Pancreas (tissue), 10 donors: ENCODE results near the gene ITPK1. TPM values are rescaled to one million over a fixed set of nuclear protein-coding genes. Genes with fewer than 3 reads are reported as not detected.

ENCODE experiments used
- ATAC-seq, 4 donors: fragments of 200-7000 bp; cut with Tn5 transposase; one replicate each; pipeline versions ENCODE4 v1.8.0 to v1.9.1; 2020; ENCODE audit warnings: mild to moderate bottlenecking in 4 of 4, moderate library complexity in 4 of 4
- DNase-seq, 6 donors: peaks; one replicate each; pipeline ENCODE4 v3.0.0-alpha.2; 2020
- FAIRE-seq: peaks from 2 replicates; lab custom pipeline; 2012; peaks lifted over from hg19 to GRCh38; lab: Jason Lieb, UNC
- H3K27ac ChIP-seq, 4 donors: fragments of 200-600 bp; sonication (generic); 1 replicate in 3 of 4; 2 replicates in 1 of 4; pipeline versions ENCODE4 v1.5.0 to v1.8.0; 2020
- H3K27me3 ChIP-seq, 4 donors: fragments of 200-600 bp; one replicate each; pipeline ENCODE4 v1.8.0; 2021
- H3K36me3 ChIP-seq, 3 donors: fragments of 200-600 bp; sonication (generic) in 1 of 3; one replicate each; pipeline versions ENCODE4 v1.5.0 to v1.8.0; 2020 to 2021
- H3K4me1 ChIP-seq, 3 donors: fragments of 200-600 bp; one replicate each; pipeline ENCODE4 v1.8.0; 2021
- H3K4me3 ChIP-seq, 4 donors: fragments of 200-600 bp; sonication (generic) in 2 of 4; one replicate each; pipeline versions ENCODE4 v1.5.0 to v1.8.0; 2020 to 2021
- H3K9me3 ChIP-seq, 4 donors: fragments of 200-600 bp; one replicate each; pipeline ENCODE4 v1.8.0; 2021
- WGBS, 2 donors: extraction: QIAGEN DNeasy Blood & Tissue Kit; methylation state at CpG; one replicate each; pipeline ENCODE4 v1.1.7; 2013; 5-methylcytosine and 5-hydroxymethylcytosine counted together
- intact Hi-C, 3 donors: fragments of 100-400 bp; cut with DNase I; formaldehyde crosslinking; loops; one replicate each; pipeline versions ENCODE4 v1.11.1 to v1.14.2; 2022
- polyA plus RNA-seq, 2 donors: library from polyadenylated mRNA; stranded (reverse); fragments of 200-250 nt; gene quantifications; one replicate each; pipeline ENCODE4 v1.2.3, GENCODE V29; 2013
- total RNA-seq, 6 donors: library from RNA; stranded (reverse); fragmentation: NEBNext Ultra II Directional in 4 of 6; extraction: Animal tissue kit (Norgen Biotek cat#: 25700) in 4 of 6; gene quantifications; one replicate each; pipeline versions ENCODE4 v1.2.1 to v1.2.4, GENCODE V29; 2021 to 2023
- TF ChIP-seq, protein P1 (sequence below), 4 donors: fragments of 200-600 bp; sonication (generic) in 3 of 4; IDR thresholded peaks; one replicate each; pipeline versions ENCODE4 v1.5.0 to v1.8.0; 2021; ENCODE audit warnings: antibody characterized with exemption in 4 of 4
- donor health status: healthy with polysubstance abuse.
- donor health status: DM: no; HTN: no; CAD: no; lungs with moderate emphysema.
- donor health status: DM: no; HTN: no; CAD: no.
- donor health status: control.
- donor health status: control.
- donor health status: Bipolar disorder and iron deficiency.
- donor health status: DM: yes; HTN: yes; CAD: no.
- donor health status: DM: no; HTN: no; CAD: no.
- donor health status: DM: no; HTN: no; CAD: no.
- donor health status: DM: yes; HTN: yes; CAD: no.

The ITPK1 gene
- total and polyA plus RNA-seq, 8 donors, result 23.2 to 38.3 (median 33.0) TPM

DNA sequence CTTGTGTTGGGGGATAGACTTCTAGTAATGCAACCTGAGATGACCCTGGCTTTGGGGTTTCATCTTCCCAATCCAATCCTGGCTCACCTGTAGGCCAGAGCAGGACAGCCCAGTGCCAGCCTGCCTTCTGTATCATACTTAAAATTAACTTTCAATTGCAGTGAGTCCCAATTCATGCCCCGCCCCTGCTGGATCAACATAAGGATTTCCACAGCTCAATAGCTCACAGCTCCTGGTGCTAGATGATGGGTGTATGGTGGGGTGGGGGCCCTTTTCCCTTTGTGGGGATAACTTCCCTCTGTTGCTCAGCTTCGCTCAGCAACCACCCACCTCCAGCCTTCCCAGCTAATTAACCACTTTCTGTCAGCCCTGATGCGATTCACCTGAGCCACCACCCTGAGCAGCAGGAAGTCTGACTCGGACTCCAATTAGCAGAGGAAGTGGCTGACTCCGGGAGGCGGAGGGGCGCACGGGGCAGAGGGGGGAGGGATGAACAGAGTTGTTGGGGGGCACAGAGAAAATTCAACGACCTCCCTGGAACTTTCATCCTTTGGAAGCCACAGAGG lies 217.1 kb downstream of the ITPK1 start:
- H3K4me3 ChIP-seq, result no peak overlapping the region
- no peaks in the 10 kb centered on the region for H3K27me3 ChIP-seq
- ATAC-seq (no peak), FAIRE-seq (no peak), DNase-seq (no peak)
- TF ChIP-seq, protein P1, sequence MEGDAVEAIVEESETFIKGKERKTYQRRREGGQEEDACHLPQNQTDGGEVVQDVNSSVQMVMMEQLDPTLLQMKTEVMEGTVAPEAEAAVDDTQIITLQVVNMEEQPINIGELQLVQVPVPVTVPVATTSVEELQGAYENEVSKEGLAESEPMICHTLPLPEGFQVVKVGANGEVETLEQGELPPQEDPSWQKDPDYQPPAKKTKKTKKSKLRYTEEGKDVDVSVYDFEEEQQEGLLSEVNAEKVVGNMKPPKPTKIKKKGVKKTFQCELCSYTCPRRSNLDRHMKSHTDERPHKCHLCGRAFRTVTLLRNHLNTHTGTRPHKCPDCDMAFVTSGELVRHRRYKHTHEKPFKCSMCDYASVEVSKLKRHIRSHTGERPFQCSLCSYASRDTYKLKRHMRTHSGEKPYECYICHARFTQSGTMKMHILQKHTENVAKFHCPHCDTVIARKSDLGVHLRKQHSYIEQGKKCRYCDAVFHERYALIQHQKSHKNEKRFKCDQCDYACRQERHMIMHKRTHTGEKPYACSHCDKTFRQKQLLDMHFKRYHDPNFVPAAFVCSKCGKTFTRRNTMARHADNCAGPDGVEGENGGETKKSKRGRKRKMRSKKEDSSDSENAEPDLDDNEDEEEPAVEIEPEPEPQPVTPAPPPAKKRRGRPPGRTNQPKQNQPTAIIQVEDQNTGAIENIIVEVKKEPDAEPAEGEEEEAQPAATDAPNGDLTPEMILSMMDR (IDR thresholded peaks at IDR 0.05), result no peak
- H3K27ac ChIP-seq, result no peak overlapping the region
- no peaks in the 10 kb centered on the region for H3K4me1 ChIP-seq
- WGBS, 2 donors, result 61 to 70% methylated on average over 9 of the region's 9 CpGs
- H3K9me3 ChIP-seq, result no peaks in the 10 kb centered on the region
- intact Hi-C loops, result no loop called here
- H3K36me3 ChIP-seq, result no peaks in the 10 kb centered on the region

GRCh38 chr14:92897922-92898565 lies 217.7 kb downstream of the ITPK1 start:
- TF ChIP-seq, protein P1 (IDR thresholded peaks at IDR 0.05), result no peak
- Histone ChIP-seq H3K4me3 (no peak overlapping the region), H3K4me1 (no peaks in the 10 kb centered on the region), H3K36me3 (no peaks in the 10 kb centered on the region), H3K27ac (no peak overlapping the region), H3K9me3 (no peaks in the 10 kb centered on the region), H3K27me3 (no peaks in the 10 kb centered on the region)
- intact Hi-C loops, result no loop called here
- ATAC-seq, result no peak
- no peak for DNase-seq
- WGBS, 2 donors, result 80 to 86% methylated on average over 5 of the region's 5 CpGs
- FAIRE-seq, result no peak

GRCh38 chr14:92895352-92895878 lies 220.3 kb downstream of the ITPK1 start:
- 53 to 67% methylated on average over 4 of the region's 4 CpGs for WGBS, 2 donors
- TF ChIP-seq, protein P1 (IDR thresholded peaks at IDR 0.05), result no peak
- ATAC-seq (no peak), DNase-seq (no peak), FAIRE-seq (no peak)
- H3K36me3 ChIP-seq, result no peaks in the 10 kb centered on the region
- H3K27ac ChIP-seq, result no peak overlapping the region
- intact Hi-C loops, result no loop called here
- no peak overlapping the region for H3K4me3 ChIP-seq
- no peaks in the 10 kb centered on the region for H3K4me1 ChIP-seq
- H3K9me3 ChIP-seq, result no peaks in the 10 kb centered on the region
- H3K27me3 ChIP-seq, result no peaks in the 10 kb centered on the region

DNA sequence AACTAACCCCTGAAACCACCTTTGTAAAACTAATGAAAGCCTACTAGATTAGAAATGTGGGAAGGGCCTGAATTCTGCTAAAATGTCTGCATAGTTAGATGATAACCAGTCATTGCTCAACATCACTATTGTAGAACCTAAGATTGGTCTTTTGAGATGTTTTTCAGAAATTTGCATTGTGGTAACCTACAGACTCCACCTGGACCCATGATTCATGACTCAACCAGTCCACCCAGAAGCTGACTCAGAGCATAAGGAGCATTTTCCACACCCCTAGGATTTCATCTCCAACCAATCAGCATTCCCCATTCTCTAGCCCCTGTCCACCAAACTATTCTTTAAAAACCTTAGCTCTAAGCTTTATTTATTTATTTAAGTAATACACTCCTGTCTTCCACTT lies 223.1 kb downstream of the ITPK1 start:
- TF ChIP-seq, protein P1 (IDR thresholded peaks at IDR 0.05), result no peak
- FAIRE-seq (no peak), ATAC-seq (no peak), DNase-seq (no peak)
- H3K4me1 ChIP-seq, result no peaks in the 10 kb centered on the region
- no peak overlapping the region for H3K4me3 ChIP-seq
- no peaks in the 10 kb centered on the region for H3K27me3 ChIP-seq
- H3K9me3 ChIP-seq, result no peaks in the 10 kb centered on the region
- H3K27ac ChIP-seq, result no peak overlapping the region
- H3K36me3 ChIP-seq, result no peaks in the 10 kb centered on the region
- intact Hi-C loops, result no loop called here
